ENCODE measurements around the gene JAZF1.

DNA sequence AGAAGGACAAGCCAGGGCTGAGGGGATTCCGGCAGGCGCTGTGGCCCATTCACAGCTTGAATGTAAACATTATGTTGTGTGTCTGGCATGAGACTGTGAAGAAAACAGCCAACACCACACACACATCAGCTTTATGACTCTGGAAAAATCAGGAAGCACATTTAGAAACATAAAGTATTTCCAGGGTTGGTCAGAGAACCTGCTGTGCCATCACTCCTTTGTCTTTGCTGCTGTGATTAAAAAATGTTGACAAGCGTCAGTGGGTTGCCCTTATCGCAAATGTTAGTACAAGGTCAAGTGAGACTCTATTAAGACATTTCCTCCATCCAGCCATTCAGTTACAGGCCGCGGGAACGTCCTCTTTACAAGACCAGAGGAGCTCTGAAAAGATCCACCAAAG is 345.2 kb downstream of the JAZF1 start:
- no peak for TF ChIP-seq POLR2A (IDR thresholded peaks at IDR 0.05)
- TF ChIP-seq, protein P1, sequence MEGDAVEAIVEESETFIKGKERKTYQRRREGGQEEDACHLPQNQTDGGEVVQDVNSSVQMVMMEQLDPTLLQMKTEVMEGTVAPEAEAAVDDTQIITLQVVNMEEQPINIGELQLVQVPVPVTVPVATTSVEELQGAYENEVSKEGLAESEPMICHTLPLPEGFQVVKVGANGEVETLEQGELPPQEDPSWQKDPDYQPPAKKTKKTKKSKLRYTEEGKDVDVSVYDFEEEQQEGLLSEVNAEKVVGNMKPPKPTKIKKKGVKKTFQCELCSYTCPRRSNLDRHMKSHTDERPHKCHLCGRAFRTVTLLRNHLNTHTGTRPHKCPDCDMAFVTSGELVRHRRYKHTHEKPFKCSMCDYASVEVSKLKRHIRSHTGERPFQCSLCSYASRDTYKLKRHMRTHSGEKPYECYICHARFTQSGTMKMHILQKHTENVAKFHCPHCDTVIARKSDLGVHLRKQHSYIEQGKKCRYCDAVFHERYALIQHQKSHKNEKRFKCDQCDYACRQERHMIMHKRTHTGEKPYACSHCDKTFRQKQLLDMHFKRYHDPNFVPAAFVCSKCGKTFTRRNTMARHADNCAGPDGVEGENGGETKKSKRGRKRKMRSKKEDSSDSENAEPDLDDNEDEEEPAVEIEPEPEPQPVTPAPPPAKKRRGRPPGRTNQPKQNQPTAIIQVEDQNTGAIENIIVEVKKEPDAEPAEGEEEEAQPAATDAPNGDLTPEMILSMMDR (IDR thresholded peaks at IDR 0.05) = no peak
